Small intestine (tissue), 7 donors: ENCODE data around the gene OR56B1. TPM values are rescaled to one million over a fixed set of nuclear protein-coding genes. Genes with fewer than 3 reads are reported as not detected.
A peak's percentile ranks its signal among the peaks of the same experiment; 100 is the strongest.

ENCODE experiments used
- DNase-seq, 2 donors: peaks; one replicate each; pipeline versions ENCODE4 v3.0.0 to v3.0.0-alpha.2; 2013
- FAIRE-seq: peaks from 2 replicates; lab custom pipeline; 2012; peaks lifted over from hg19 to GRCh38; lab: Jason Lieb, UNC
- H3K27ac ChIP-seq, 3 donors: one replicate each; pipeline ENCODE4 v1.5.1; 2013; ENCODE audit warnings: low read length in 2 of 3, mild to moderate bottlenecking in 2 of 3, control low read depth in 1 of 3, inconsistent platforms in 1 of 3, low read depth in 1 of 3, moderate library complexity in 1 of 3
- H3K27me3 ChIP-seq, 3 donors: one replicate each; pipeline ENCODE4 v1.6.1; 2013; ENCODE audit warnings: low read length in 3 of 3, inconsistent platforms in 1 of 3; ENCODE audit not compliant: control insufficient read depth in 3 of 3, insufficient read depth in 3 of 3
- H3K36me3 ChIP-seq, 3 donors: one replicate each; pipeline ENCODE4 v1.6.1; 2013; ENCODE audit warnings: low read length in 3 of 3, inconsistent platforms in 1 of 3, low read depth in 1 of 3, mild to moderate bottlenecking in 1 of 3, moderate library complexity in 1 of 3; ENCODE audit not compliant: control insufficient read depth in 3 of 3, insufficient read depth in 2 of 3
- H3K4me1 ChIP-seq, 3 donors: one replicate each; pipeline ENCODE4 v1.6.1; 2013; ENCODE audit warnings: low read length in 2 of 3, inconsistent platforms in 1 of 3, low read depth in 1 of 3, mild to moderate bottlenecking in 1 of 3, moderate library complexity in 1 of 3; ENCODE audit not compliant: control insufficient read depth in 3 of 3, insufficient read depth in 2 of 3
- H3K4me3 ChIP-seq, 3 donors: one replicate each; pipeline ENCODE4 v1.5.1; 2013; ENCODE audit warnings: low read length in 3 of 3, control low read depth in 1 of 3, inconsistent platforms in 1 of 3, low read depth in 1 of 3, mild to moderate bottlenecking in 1 of 3, moderate library complexity in 1 of 3
- H3K9me3 ChIP-seq, 2 donors: one replicate each; pipeline ENCODE4 v1.6.1; 2013; ENCODE audit warnings: low read depth in 1 of 2, low read length in 1 of 2; ENCODE audit not compliant: control insufficient read depth in 2 of 2, insufficient read depth in 1 of 2
- WGBS, 3 donors: extraction: QIAGEN DNeasy Blood & Tissue Kit; methylation state at CpG; one replicate each; pipeline ENCODE4 v1.1.7; 2013; 5-methylcytosine and 5-hydroxymethylcytosine counted together
- polyA plus RNA-seq, 4 donors: library from polyadenylated mRNA; stranded (reverse) in 3 of 4; unstranded in 1 of 4; fragments of 200-250 nt in 3 of 4; fragments of 120-200 nt in 1 of 4; gene quantifications; one replicate each; pipeline versions ENCODE4 v1.2.1 to v1.2.3, GENCODE V29; 2013
- donor health status: healthy with polysubstance abuse.
- donor health status: control.
- donor health status: control.
- donor health status: Bipolar disorder and iron deficiency.
- donor health status: healthy.

Gene OR56B1
- polyA plus RNA-seq, 4 donors, result 0.03 TPM; not detected in 3

- WGBS, 3 donors, result 77 to 89% (median 85%) methylated on average over 1 of the region's 1 CpG
- H3K27ac ChIP-seq, result no peak overlapping the region
- no peak for FAIRE-seq
- H3K9me3 ChIP-seq, result no peaks in the 10 kb centered on the region
- peaks cover 0 to 7% (median 2%) of the 10 kb centered on the region in 3 donors for H3K36me3 ChIP-seq
- DNase-seq, result no peak
- no peaks in the 10 kb centered on the region for H3K27me3 ChIP-seq
- H3K4me1 ChIP-seq, result peaks cover 0 to 5% (median 0%) of the 10 kb centered on the region in 3 donors
- H3K4me3 ChIP-seq, result no peak overlapping the region
Measured at GRCh38 chr11:5695580-5695979, 40.7 kb upstream of the OR56B1 start.

GRCh38 chr11:5696210-5696609 is 40.0 kb upstream of the OR56B1 start:
- Histone ChIP-seq H3K27me3 (no peaks in the 10 kb centered on the region), H3K4me3 (no peak overlapping the region), H3K4me1 (peaks cover 0 to 5% (median 0%) of the 10 kb centered on the region in 3 donors), H3K9me3 (no peaks in the 10 kb centered on the region), H3K27ac (no peak overlapping the region), H3K36me3 (peaks cover 0 to 7% (median 2%) of the 10 kb centered on the region in 3 donors)
- DNase-seq, result no peak
- FAIRE-seq, result no peak
- 69 to 80% (median 71%) methylated on average over 2 of the region's 2 CpGs for WGBS, 3 donors

GRCh38 chr11:5698281-5698680 is 38.0 kb upstream of the OR56B1 start:
- DNase-seq (no peak), FAIRE-seq (no peak)
- Histone ChIP-seq H3K9me3 (no peaks in the 10 kb centered on the region), H3K4me1 (peaks cover 0 to 5% (median 0%) of the 10 kb centered on the region in 3 donors), H3K36me3 (peaks cover 0 to 9% (median 2%) of the 10 kb centered on the region in 3 donors), H3K27ac (no peak overlapping the region), H3K4me3 (no peak overlapping the region), H3K27me3 (no peaks in the 10 kb centered on the region)
- 91 to 92% (median 92%) methylated on average over 7 of the region's 7 CpGs for WGBS, 3 donors

- WGBS, 3 donors, result 82 to 92% (median 91%) methylated on average over 10 of the region's 10 CpGs
- Histone ChIP-seq H3K9me3 (no peaks in the 10 kb centered on the region), H3K27ac (no peak overlapping the region), H3K4me3 (no peak overlapping the region), H3K4me1 (no peaks in the 10 kb centered on the region), H3K36me3 (peaks cover 0 to 9% (median 2%) of the 10 kb centered on the region in 3 donors), H3K27me3 (no peaks in the 10 kb centered on the region)
- DNase-seq, result no peak
- FAIRE-seq, result no peak
Measured at GRCh38 chr11:5700421-5701054, 35.7 kb upstream of the OR56B1 start.

GRCh38 chr11:5701055-5701577 is 35.1 kb upstream of the OR56B1 start:
- 58 to 67% (median 65%) methylated on average over 3 of the region's 3 CpGs for WGBS, 3 donors
- Histone ChIP-seq H3K36me3 (peaks cover 0 to 8% (median 2%) of the 10 kb centered on the region in 3 donors), H3K27ac (no peak overlapping the region), H3K9me3 (no peaks in the 10 kb centered on the region), H3K4me3 (no peak overlapping the region), H3K4me1 (no peaks in the 10 kb centered on the region), H3K27me3 (no peaks in the 10 kb centered on the region)
- no peak for FAIRE-seq
- DNase-seq, result no peak

GRCh38 chr11:5703741-5704536 is 32.3 kb upstream of the OR56B1 start:
- 71 to 83% (median 74%) methylated on average over 2 of the region's 2 CpGs for WGBS, 3 donors
- FAIRE-seq (no peak), DNase-seq (no peak)
- Histone ChIP-seq H3K27ac (no peak overlapping the region), H3K36me3 (peaks cover 0 to 8% (median 4%) of the 10 kb centered on the region in 3 donors), H3K4me3 (no peak overlapping the region), H3K27me3 (no peaks in the 10 kb centered on the region), H3K9me3 (no peaks in the 10 kb centered on the region), H3K4me1 (no peaks in the 10 kb centered on the region)

- Histone ChIP-seq H3K27me3 (no peaks in the 10 kb centered on the region), H3K36me3 (peaks cover 0 to 13% (median 5%) of the 10 kb centered on the region in 3 donors), H3K4me3 (no peak overlapping the region), H3K4me1 (no peaks in the 10 kb centered on the region), H3K9me3 (no peaks in the 10 kb centered on the region), H3K27ac (no peak overlapping the region)
- no peak for FAIRE-seq
- 80 to 95% (median 94%) methylated on average over 4 of the region's 4 CpGs for WGBS, 3 donors
- DNase-seq, result no peak
Measured at GRCh38 chr11:5705688-5706087, 30.6 kb upstream of the OR56B1 start.

- no peaks in the 10 kb centered on the region for H3K9me3 ChIP-seq
- H3K27ac ChIP-seq, result no peak overlapping the region
- peaks cover 0 to 6% (median 3%) of the 10 kb centered on the region in 3 donors for H3K36me3 ChIP-seq
- H3K4me3 ChIP-seq, result no peak overlapping the region
- FAIRE-seq, result peak; percentile 86
- H3K27me3 ChIP-seq, result no peaks in the 10 kb centered on the region
- WGBS, 3 donors, result 30 to 60% (median 41%) methylated on average over 1 of the region's 1 CpG
- peak in 1 of 2 donors; percentile 14 for DNase-seq
- H3K4me1 ChIP-seq, result no peaks in the 10 kb centered on the region
Measured at GRCh38 chr11:5712507-5712906, 23.7 kb upstream of the OR56B1 start.
